H1 (cell line): ENCODE results near the gene DSE. TPM values are rescaled to one million over a fixed set of nuclear protein-coding genes. Genes with fewer than 3 reads are reported as not detected.

ENCODE experiments used
- CTCF ChIA-PET: fragments of 300-600 bp; sonication (Branson Sonifier 250); formaldehyde crosslinking; loops from one replicate; lab custom pipeline; 2021; ENCODE audit not compliant: partially characterized antibody; lab: Charles Lee
- POLR2A ChIA-PET: fragments of 300-600 bp; sonication (Branson Sonifier 250); formaldehyde crosslinking; loops from one replicate; lab custom pipeline; 2021; ENCODE audit warnings: inconsistent platforms; ENCODE audit not compliant: partially characterized antibody; lab: Charles Lee
- DNase-seq, 2 experiments: peaks; one replicate each; pipeline versions ENCODE4 v3.0.0 to v3.0.0-alpha.2; 2010 to 2022; ENCODE audit warnings: low spot score in 2 of 2, low read depth in 1 of 2, mixed read lengths in 1 of 2
- FAIRE-seq: peaks from 2 replicates; lab custom pipeline; 2011; peaks lifted over from hg19 to GRCh38; lab: Jason Lieb, UNC
- H2AFZ ChIP-seq: 2 replicates; pipeline ENCODE4 v1.8.1; 2012; ENCODE audit warnings: low read length, inconsistent platforms
- H2AK5ac ChIP-seq: 2 replicates; pipeline ENCODE4 v1.6.1; 2013; ENCODE audit warnings: low read depth, low read length
- H2BK120ac ChIP-seq: replicated peaks from 2 replicates; pipeline ENCODE3; 2013; ENCODE audit warnings: low read depth, low read length, inconsistent platforms
- H2BK12ac ChIP-seq: 2 replicates; pipeline ENCODE4 v1.6.1; 2013; ENCODE audit warnings: low read depth, low read length
- H2BK15ac ChIP-seq: 2 replicates; pipeline ENCODE4 v1.6.1; 2013; ENCODE audit warnings: low read length
- H2BK20ac ChIP-seq: 2 replicates; pipeline ENCODE4 v1.6.1; 2013; ENCODE audit warnings: low read length
- H2BK5ac ChIP-seq: 2 replicates; pipeline ENCODE4 v1.6.1; 2013; ENCODE audit warnings: low read depth, low read length
- H3K14ac ChIP-seq: 2 replicates; pipeline ENCODE4 v1.6.1; 2013; ENCODE audit warnings: inconsistent platforms; ENCODE audit not compliant: insufficient read length
- H3K18ac ChIP-seq: 2 replicates; pipeline ENCODE4 v1.6.1; 2013; ENCODE audit warnings: low read length; ENCODE audit errors: extremely low read depth
- H3K23ac ChIP-seq: 2 replicates; pipeline ENCODE4 v1.6.1; 2013; ENCODE audit warnings: inconsistent platforms; ENCODE audit not compliant: insufficient read length
- H3K23me2 ChIP-seq: 2 replicates; pipeline ENCODE4 v1.6.1; 2013; ENCODE audit warnings: low read depth, low read length
- H3K27ac ChIP-seq: 2 replicates; pipeline ENCODE4 v1.6.1; 2011; ENCODE audit warnings: low read depth, low read length, inconsistent platforms
- H3K27me3 ChIP-seq, 4 experiments: replicated peaks in 1 of 4; 1 replicate in 1 of 4; 2 replicates in 3 of 4; pipeline versions ENCODE4 v1.6.1 to v1.8.1; 2011 to 2013; ENCODE audit warnings: low read length in 3 of 4, mild to moderate bottlenecking in 3 of 4, inconsistent platforms in 2 of 4, mixed read lengths in 2 of 4, moderate library complexity in 1 of 4; ENCODE audit not compliant: control insufficient read depth in 3 of 4, insufficient read depth in 3 of 4; ENCODE audit errors: extremely low read depth in 1 of 4
- H3K36me3 ChIP-seq, 4 experiments: 2 replicates each; pipeline versions ENCODE4 v1.6.1 to v1.8.1; 2011 to 2013; ENCODE audit warnings: mild to moderate bottlenecking in 4 of 4, low read length in 3 of 4, moderate library complexity in 2 of 4, control low read depth in 1 of 4, inconsistent platforms in 1 of 4; ENCODE audit not compliant: insufficient read depth in 4 of 4, control insufficient read depth in 2 of 4
- H3K4ac ChIP-seq: replicated peaks from 2 replicates; pipeline ENCODE3; 2013; ENCODE audit warnings: low read length, low read depth, mixed read lengths, inconsistent platforms; ENCODE audit not compliant: insufficient read length
- H3K4me1 ChIP-seq, 4 experiments: replicated peaks in 1 of 4; 1 replicate in 1 of 4; 2 replicates in 3 of 4; pipeline versions ENCODE4 v1.6.1 to v1.8.1; 2011 to 2013; ENCODE audit warnings: low read length in 3 of 4, inconsistent platforms in 2 of 4, mixed read lengths in 1 of 4; ENCODE audit not compliant: insufficient read depth in 4 of 4, control insufficient read depth in 3 of 4
- H3K4me2 ChIP-seq, 2 experiments: 2 replicates each; pipeline versions ENCODE4 v1.6.1 to v1.8.1; 2011 to 2013; ENCODE audit warnings: low read depth in 2 of 2, low read length in 2 of 2, control low read depth in 1 of 2, inconsistent platforms in 1 of 2, mild to moderate bottlenecking in 1 of 2; ENCODE audit not compliant: insufficient read depth in 1 of 2
- H3K4me3 ChIP-seq, 4 experiments: fragments of 200-600, 300-600 bp in 1 of 4; sonication (generic), shearing (Covaris generic), sonication (Bioruptor Twin) in 1 of 4; 2 replicates each; pipeline versions ENCODE4 v1.5.1 to v1.8.1; 2011 to 2016; ENCODE audit warnings: low read length in 4 of 4, low read depth in 3 of 4, control low read depth in 2 of 4, inconsistent platforms in 2 of 4, mild to moderate bottlenecking in 2 of 4, mixed read lengths in 1 of 4, moderate library complexity in 1 of 4; ENCODE audit not compliant: insufficient read depth in 2 of 4; ENCODE audit errors: extremely low read depth in 1 of 4
- H3K56ac ChIP-seq: replicated peaks from 2 replicates; pipeline ENCODE3; 2013; ENCODE audit warnings: low read depth, mild to moderate bottlenecking, mixed read lengths, low read length, inconsistent platforms; ENCODE audit not compliant: insufficient read length
- H3K79me1 ChIP-seq: 2 replicates; pipeline ENCODE4 v1.6.1; 2013; ENCODE audit warnings: low read depth, low read length, control low read depth
- H3K79me2 ChIP-seq, 2 experiments: 2 replicates each; pipeline versions ENCODE4 v1.6.1 to v1.8.1; 2012 to 2013; ENCODE audit warnings: low read length in 2 of 2, mild to moderate bottlenecking in 2 of 2, inconsistent platforms in 1 of 2; ENCODE audit not compliant: insufficient read depth in 2 of 2, control insufficient read depth in 1 of 2
- H3K9ac ChIP-seq, 4 experiments: replicated peaks in 1 of 4; 1 replicate in 1 of 4; 2 replicates in 3 of 4; pipeline versions ENCODE4 v1.6.1 to v1.8.1; 2011 to 2013; ENCODE audit warnings: low read depth in 3 of 4, low read length in 3 of 4, control low read depth in 2 of 4, mild to moderate bottlenecking in 2 of 4, moderate library complexity in 2 of 4, inconsistent platforms in 1 of 4; ENCODE audit errors: extremely low read depth in 1 of 4
- H3K9me3 ChIP-seq, 2 experiments: 2 replicates each; pipeline versions ENCODE4 v1.6.1 to v1.8.1; 2012 to 2013; ENCODE audit warnings: mild to moderate bottlenecking in 2 of 2, moderate library complexity in 2 of 2, control low read depth in 1 of 2, inconsistent platforms in 1 of 2, low read depth in 1 of 2, low read length in 1 of 2, mixed read lengths in 1 of 2; ENCODE audit not compliant: insufficient read depth in 2 of 2
- H4K20me1 ChIP-seq, 2 experiments: replicated peaks in 1 of 2; 2 replicates each; pipeline versions ENCODE3 to v1.8.1; 2011 to 2013; ENCODE audit warnings: inconsistent platforms in 2 of 2, low read length in 2 of 2, mild to moderate bottlenecking in 1 of 2; ENCODE audit not compliant: insufficient read depth in 2 of 2, control insufficient read depth in 1 of 2
- H4K5ac ChIP-seq: 2 replicates; pipeline ENCODE4 v1.6.1; 2013; ENCODE audit warnings: low read length, low read depth, mixed read lengths, inconsistent platforms; ENCODE audit not compliant: insufficient read length
- H4K8ac ChIP-seq: 2 replicates; pipeline ENCODE4 v1.8.0; 2013; ENCODE audit warnings: mild to moderate bottlenecking, moderate library complexity, low read length, inconsistent platforms; ENCODE audit not compliant: insufficient read depth; ENCODE audit errors: extremely low read depth
- H4K91ac ChIP-seq: replicated peaks from 2 replicates; pipeline ENCODE3; 2013; ENCODE audit warnings: low read length, mixed read lengths, inconsistent platforms; ENCODE audit not compliant: insufficient read length
- WGBS, 2 experiments: shearing (Covaris generic) in 1 of 2; methylation state at CpG; one replicate each; pipeline versions ENCODE4 v1.1.6 to v1.1.7; 2013 to 2015; ENCODE audit warnings: low lambda C conversion rate in 2 of 2, mixed read lengths in 2 of 2, inconsistent platforms in 1 of 2, low coverage in 1 of 2, missing lambda C conversion rate in 1 of 2; ENCODE audit not compliant: insufficient replicate concordance in 2 of 2, insufficient coverage in 1 of 2, insufficient read length in 1 of 2; ENCODE audit errors: extremely low coverage in 1 of 2, missing lambda C conversion rate in 1 of 2; 5-methylcytosine and 5-hydroxymethylcytosine counted together
- polyA plus RNA-seq, 7 experiments: library from polyadenylated mRNA; depleted of rRNA in 3 of 7; stranded (reverse) in 5 of 7; unstranded in 2 of 7; fragments of >200 nt in 5 of 7; fragments of 200-250 nt in 2 of 7; gene quantifications; 1 replicate in 5 of 7; 2 replicates in 1 of 7; 4 replicates in 1 of 7; pipeline versions ENCODE4 v1.2.1 to v1.2.3, GENCODE V29; 2011 to 2013; ENCODE audit warnings: missing spikeins in 2 of 7, mixed read lengths in 2 of 7
- total RNA-seq: library from RNA; stranded (reverse); fragmentation: NEBNext Ultra II Directional; extraction: Animal tissue kit (Norgen Biotek cat#: 25700); gene quantifications from 2 replicates; pipeline ENCODE4 v1.2.1, GENCODE V29; 2021
- TF ChIP-seq, protein P1 (sequence below), 3 experiments: IDR thresholded peaks; 1 replicate in 2 of 3; 2 replicates in 1 of 3; pipeline versions ENCODE4 v1.5.1 to v1.6.1; 2011; ENCODE audit warnings: low read length in 3 of 3, mild to moderate bottlenecking in 3 of 3, inconsistent platforms in 2 of 3, low read depth in 1 of 3, moderate library complexity in 1 of 3; ENCODE audit not compliant: insufficient read depth in 1 of 3; ENCODE audit errors: control extremely low read depth in 1 of 3

DSE gene
- total and polyA plus RNA-seq, 2 of the 8 experiments (the other 6 are each of a cell fraction or from before 2014, with no cell fraction given) = 32.5 to 94.4 TPM

DNA sequence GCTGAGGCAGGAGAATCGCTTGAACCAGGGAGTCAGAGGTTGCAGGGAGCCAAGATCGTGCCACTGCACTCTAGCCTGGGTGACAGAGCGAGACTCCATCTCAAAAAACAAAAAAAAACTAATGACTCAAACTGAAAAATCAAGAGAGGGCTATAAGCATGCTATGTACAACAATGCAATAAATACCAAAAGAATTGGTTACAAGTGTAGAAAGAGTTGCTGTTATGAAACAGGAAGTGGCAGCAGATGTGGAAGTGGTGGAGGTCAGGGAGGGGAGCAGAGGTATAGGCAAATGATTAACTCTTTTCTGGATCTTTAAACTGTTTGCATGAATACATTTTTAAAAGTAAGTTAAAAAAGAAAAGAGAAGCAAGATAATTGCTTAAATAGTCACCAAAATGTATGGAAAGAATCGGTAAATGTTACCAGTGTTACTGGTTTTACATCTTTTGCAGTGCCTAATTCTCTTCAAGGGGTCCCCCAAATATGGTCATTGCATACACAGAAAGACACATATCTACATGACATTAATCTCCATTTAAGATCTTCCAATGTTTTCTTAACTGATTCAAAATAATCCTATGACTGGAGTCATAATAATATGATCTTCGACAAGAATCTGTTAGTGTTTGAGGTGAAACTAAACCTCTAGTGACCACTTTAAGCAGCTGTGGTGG is 105.4 kb downstream of the DSE start:
- H2AFZ ChIP-seq = no peak overlapping the region
- H2AK5ac ChIP-seq = no peak overlapping the region
- no peak overlapping the region for H2BK15ac ChIP-seq
- DNase-seq = no peak
- H3K4me1 ChIP-seq = no peaks in the 10 kb centered on the region
- H2BK120ac ChIP-seq = no peak overlapping the region
- H3K9ac ChIP-seq = no peak overlapping the region
- no peak overlapping the region for H3K23ac ChIP-seq
- no peaks in the 10 kb centered on the region for H3K27me3 ChIP-seq
- no peak overlapping the region for H3K4ac ChIP-seq
- no peak overlapping the region for H3K14ac ChIP-seq
- no peaks in the 10 kb centered on the region for H3K79me1 ChIP-seq
- POLR2A ChIA-PET = no interaction called here
- no peak overlapping the region for H2BK5ac ChIP-seq
- no peak overlapping the region for H2BK20ac ChIP-seq
- H3K56ac ChIP-seq = no peak overlapping the region
- H3K9me3 ChIP-seq = no peaks in the 10 kb centered on the region
- no peak overlapping the region for H4K91ac ChIP-seq
- no peaks in the 10 kb centered on the region for H3K23me2 ChIP-seq
- H2BK12ac ChIP-seq = no peak overlapping the region
- H3K36me3 ChIP-seq = no peaks in the 10 kb centered on the region
- no peak overlapping the region for H3K4me3 ChIP-seq
- TF ChIP-seq, protein P1, sequence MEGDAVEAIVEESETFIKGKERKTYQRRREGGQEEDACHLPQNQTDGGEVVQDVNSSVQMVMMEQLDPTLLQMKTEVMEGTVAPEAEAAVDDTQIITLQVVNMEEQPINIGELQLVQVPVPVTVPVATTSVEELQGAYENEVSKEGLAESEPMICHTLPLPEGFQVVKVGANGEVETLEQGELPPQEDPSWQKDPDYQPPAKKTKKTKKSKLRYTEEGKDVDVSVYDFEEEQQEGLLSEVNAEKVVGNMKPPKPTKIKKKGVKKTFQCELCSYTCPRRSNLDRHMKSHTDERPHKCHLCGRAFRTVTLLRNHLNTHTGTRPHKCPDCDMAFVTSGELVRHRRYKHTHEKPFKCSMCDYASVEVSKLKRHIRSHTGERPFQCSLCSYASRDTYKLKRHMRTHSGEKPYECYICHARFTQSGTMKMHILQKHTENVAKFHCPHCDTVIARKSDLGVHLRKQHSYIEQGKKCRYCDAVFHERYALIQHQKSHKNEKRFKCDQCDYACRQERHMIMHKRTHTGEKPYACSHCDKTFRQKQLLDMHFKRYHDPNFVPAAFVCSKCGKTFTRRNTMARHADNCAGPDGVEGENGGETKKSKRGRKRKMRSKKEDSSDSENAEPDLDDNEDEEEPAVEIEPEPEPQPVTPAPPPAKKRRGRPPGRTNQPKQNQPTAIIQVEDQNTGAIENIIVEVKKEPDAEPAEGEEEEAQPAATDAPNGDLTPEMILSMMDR (IDR thresholded peaks at IDR 0.05; ENCODE audit: control extremely low read depth in 1 of 3, insufficient read depth in 1 of 3, low read depth in 1 of 3, low read length in 3 of 3) = no peak
- no peak overlapping the region for H3K18ac ChIP-seq
- CTCF ChIA-PET = interaction anchor here (1.1 to 1.3 kb wide), 2 partner anchors 14 to 208 kb away, joined by 3 to 4 read pairs; no protein-coding TSS in a partner anchor
- no peaks in the 10 kb centered on the region for H3K79me2 ChIP-seq
- 91% methylated on average over 5 of the region's 5 CpGs; no CpG with 5 or more reads in 1 of the 2 experiments for WGBS, 2 experiments
- H3K4me2 ChIP-seq = no peak overlapping the region
- no peak overlapping the region for H4K8ac ChIP-seq
- no peak for FAIRE-seq
- H4K20me1 ChIP-seq = no peaks in the 10 kb centered on the region
- no peak overlapping the region for H4K5ac ChIP-seq
- H3K27ac ChIP-seq = no peak overlapping the region
